Stimulated activated naive CD8-positive, alpha-beta T cell treated with anti-CD3 and anti-CD28 coated beads, Interleukin-15, amount 100 ng/mL, for 72 hours (primary cell): Measurements from ENCODE around the gene CHCHD5.
"Not testable (repeated sequence)": the region's sequence is repeated elsewhere in the genome, so short reads cannot be mapped to it uniquely, and the experiment has no call there.

Experiments
- ATAC-seq: fragments of 150-1000 bp; cut with Tn5 transposase; 2 replicates; pipeline ENCODE4 v1.10.0; 2021; ENCODE audit warnings: mild to moderate bottlenecking, moderate library complexity
- DNase-seq, 2 donors: peaks; one replicate each; pipeline ENCODE4 v3.0.0; 2021 to 2022
- H3K27ac Mint-ChIP-seq, 2 donors: one replicate each; pipeline ENCODE4 v1.8.0; 2022; ENCODE audit warnings: mild to moderate bottlenecking in 2 of 2, mixed read lengths in 2 of 2, moderate library complexity in 2 of 2
- H3K27me3 Mint-ChIP-seq: one replicate; pipeline ENCODE4 v1.8.0; 2022; ENCODE audit warnings: mixed read lengths
- H3K4me1 Mint-ChIP-seq: one replicate; pipeline ENCODE4 v1.8.0; 2022; ENCODE audit warnings: mild to moderate bottlenecking, mixed read lengths
- H3K4me3 Mint-ChIP-seq, 2 donors: one replicate each; pipeline ENCODE4 v1.8.0; 2022; ENCODE audit warnings: mild to moderate bottlenecking in 2 of 2, mixed read lengths in 2 of 2, moderate library complexity in 1 of 2
- H3K9me3 Mint-ChIP-seq, 2 donors: one replicate each; pipeline ENCODE4 v1.8.0; 2022; ENCODE audit warnings: mixed read lengths in 2 of 2

CHCHD5 gene

DNA sequence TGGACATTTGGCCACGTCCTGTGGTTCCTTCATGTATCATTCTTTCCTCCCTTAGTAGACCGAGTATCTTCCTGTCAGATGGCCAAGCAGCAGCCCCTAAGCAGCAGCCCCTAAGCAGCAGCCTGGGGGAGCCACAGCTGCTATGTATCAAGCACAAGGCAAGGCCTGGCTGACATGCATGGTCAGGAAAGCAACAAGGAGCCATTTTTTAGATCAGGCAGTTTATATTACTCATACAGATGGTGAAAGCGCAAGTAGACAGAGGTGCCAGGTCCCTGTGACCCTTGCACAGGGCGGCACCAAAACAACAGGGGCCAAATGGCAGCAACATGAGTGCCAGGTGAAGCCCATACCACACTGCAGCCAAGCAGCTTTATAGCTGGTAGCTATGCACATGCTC, 22.1 kb downstream of the CHCHD5 start:
- Mint-ChIP-seq H3K4me3 (no peak overlapping the region), H3K27me3 (no peaks in the 10 kb centered on the region), H3K9me3 (no peaks in the 10 kb centered on the region), H3K4me1 (no peaks in the 10 kb centered on the region), H3K27ac (no peak overlapping the region)
- ATAC-seq (no peak), DNase-seq (no peak)

DNA sequence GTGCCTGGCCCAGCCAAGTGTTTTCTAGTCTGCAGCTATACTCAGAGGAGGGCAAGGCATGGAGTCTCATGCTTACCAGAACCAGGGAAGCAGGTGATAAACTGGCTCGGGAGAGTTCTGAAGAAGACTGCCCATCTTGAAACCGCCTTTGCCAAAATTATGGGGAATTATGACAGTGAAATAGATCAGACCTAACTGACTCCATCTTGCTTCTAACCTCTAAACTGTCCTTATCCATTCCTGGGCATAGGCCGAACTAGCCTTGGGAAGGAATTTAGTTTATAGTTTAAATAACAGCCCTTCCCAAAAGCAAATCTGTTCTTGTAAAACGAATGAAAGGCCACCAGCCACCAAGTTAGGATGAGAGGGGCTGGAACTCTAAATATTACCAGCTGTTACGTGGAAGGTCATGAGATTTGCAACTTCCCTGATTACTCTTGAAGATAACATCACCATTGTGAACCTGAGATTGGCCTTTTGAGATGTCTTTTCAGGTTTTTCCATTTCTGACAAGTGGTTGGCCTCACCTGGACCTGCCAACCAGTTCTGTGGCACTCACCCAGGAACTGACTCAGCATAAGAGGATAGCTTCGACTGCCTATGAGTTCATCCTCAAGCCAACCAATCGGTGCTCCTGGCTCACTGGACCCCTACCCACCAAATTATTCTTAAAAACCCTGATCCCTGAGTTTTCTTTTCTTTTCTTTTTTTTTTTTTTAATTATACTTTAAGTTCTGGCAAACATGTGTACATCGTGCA, 23.4 kb downstream of the CHCHD5 start:
- Mint-ChIP-seq H3K4me1 (no peaks in the 10 kb centered on the region), H3K9me3 (no peaks in the 10 kb centered on the region), H3K27ac (no peak overlapping the region), H3K27me3 (no peaks in the 10 kb centered on the region), H3K4me3 (no peak overlapping the region)
- DNase-seq (no peak), ATAC-seq (no peak)

DNA sequence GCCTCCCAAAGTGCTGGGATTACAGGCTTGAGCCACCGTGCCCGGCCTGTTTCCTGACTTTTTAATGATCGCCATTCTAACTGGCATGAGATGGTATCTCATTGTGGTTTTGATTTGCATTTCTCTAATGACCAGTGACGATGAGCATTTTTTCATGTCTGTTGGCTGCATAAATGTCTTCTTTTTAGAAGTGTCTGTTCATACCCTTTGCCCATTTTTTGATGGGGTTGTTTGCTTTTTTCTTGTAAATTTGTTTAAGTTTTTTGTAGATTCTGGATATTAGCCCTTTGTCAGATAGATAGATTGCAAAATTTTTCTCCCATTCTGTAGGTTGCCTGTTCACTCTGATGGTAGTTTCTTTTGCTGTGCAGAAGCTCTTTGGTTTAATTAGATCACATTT, 24.9 kb downstream of the CHCHD5 start:
- not testable (repeated sequence) for ATAC-seq

DNA sequence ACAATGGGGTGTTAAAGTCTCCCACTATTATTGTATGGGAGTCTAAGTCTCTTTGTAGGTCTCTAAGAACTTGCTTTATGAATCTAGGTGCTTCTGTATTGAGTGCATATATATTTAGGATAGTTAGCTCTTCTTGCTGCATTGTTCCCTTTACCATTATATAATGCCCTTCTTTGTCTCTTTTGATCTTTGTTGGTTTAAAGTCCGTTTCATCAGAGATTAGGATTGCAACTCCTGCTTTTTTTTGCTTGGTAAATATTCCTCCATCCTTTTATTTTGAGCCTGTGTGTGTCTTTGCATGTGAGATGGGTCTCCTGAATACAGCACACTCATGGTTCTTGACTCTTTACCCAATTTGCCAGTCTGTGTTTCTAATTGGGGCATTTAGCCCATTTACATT, 27.9 kb downstream of the CHCHD5 start:
- not testable (repeated sequence) for ATAC-seq, H3K4me1 Mint-ChIP-seq, H3K27me3 Mint-ChIP-seq, H3K27ac Mint-ChIP-seq, H3K9me3 Mint-ChIP-seq, DNase-seq, H3K4me3 Mint-ChIP-seq

More for the DNA sequence above, 24.9 kb downstream of the CHCHD5 start:
- not testable (repeated sequence) for DNase-seq, H3K27me3 Mint-ChIP-seq, H3K9me3 Mint-ChIP-seq, H3K27ac Mint-ChIP-seq, H3K4me1 Mint-ChIP-seq, H3K4me3 Mint-ChIP-seq

DNA sequence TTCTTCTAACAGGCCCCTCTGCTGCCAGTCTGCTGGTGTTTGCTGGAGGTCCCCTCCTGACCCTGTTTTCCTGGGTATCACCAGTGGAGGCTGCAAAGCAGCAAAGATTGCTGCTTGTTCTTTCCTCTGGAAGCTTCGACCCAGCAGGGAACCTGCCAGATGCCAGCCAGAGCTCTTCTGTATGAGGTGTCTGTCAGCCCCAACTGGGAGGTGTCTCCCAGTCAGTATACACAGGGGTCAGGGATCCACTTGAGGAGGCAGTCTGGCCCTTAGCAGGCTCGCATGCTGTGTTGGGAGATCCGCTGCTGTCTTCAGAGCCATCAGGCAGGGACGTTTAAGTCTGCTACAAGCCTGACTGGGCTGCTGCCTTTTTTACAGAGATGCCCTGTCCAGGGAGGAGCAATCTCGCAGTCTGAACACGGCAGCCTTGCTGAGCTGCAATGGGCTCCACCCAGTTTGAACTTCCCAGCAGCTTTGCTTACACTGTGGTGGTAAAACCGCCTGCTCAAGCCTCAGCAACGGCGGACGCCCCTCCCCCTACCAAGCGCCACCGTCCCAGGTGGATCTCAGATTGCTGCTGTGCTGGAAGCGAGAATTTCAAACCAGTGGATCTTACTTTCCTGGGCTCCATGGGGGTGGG, 29.9 kb downstream of the CHCHD5 start:
- no peaks in the 10 kb centered on the region for H3K27me3 Mint-ChIP-seq
- H3K4me1 Mint-ChIP-seq: no peaks in the 10 kb centered on the region
- DNase-seq: no peak
- ATAC-seq: no peak
- H3K9me3 Mint-ChIP-seq: no peaks in the 10 kb centered on the region
- peak overlapping the region in 1 of 2 donors; percentile 77 for H3K27ac Mint-ChIP-seq
- H3K4me3 Mint-ChIP-seq: no peak overlapping the region

DNA sequence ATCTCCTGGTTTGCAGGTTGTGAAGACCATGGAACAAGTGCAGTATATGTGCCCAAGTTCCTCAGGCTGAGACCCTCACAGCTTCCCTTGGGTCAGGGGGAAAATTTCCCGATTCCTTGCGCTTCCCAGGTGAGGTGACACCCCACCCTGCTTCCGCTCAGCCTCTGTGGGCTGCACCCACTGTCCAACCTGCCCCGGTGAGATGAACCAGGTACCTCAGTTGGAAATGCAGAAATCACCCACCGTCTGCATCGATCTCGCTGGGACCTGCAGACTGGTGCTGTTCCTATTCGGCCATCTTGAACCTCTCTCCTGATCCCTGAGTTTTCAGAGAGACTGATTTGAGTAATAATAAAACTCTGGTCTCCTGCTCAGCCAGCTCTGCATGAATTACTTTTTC, 30.6 kb downstream of the CHCHD5 start:
- H3K9me3 Mint-ChIP-seq: no peaks in the 10 kb centered on the region
- DNase-seq (no peak), ATAC-seq (no peak)
- no peaks in the 10 kb centered on the region for H3K4me1 Mint-ChIP-seq
- no peak overlapping the region for H3K4me3 Mint-ChIP-seq
- H3K27ac Mint-ChIP-seq: no peak overlapping the region
- H3K27me3 Mint-ChIP-seq: no peaks in the 10 kb centered on the region

DNA sequence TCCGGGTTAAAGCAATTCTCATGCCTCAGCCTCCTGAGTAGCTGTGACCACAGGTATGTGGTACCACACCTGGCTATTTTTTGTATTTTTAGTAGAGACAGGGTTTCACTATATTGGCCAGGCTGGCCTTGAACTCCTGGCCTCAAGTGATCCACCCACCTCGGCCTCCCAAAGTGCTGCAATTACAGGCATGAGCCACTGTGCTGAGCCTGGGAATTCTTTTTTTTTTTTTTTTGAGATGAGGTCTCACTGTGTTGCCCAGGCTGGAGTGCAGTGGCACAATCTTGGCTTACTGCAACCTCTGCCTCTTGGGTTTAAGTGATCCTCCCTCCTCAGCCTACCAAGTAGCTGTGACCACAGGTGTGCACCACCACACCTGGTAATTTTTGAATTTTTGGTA, 31.4 kb downstream of the CHCHD5 start:
- H3K27ac Mint-ChIP-seq: not testable (repeated sequence)

DNA sequence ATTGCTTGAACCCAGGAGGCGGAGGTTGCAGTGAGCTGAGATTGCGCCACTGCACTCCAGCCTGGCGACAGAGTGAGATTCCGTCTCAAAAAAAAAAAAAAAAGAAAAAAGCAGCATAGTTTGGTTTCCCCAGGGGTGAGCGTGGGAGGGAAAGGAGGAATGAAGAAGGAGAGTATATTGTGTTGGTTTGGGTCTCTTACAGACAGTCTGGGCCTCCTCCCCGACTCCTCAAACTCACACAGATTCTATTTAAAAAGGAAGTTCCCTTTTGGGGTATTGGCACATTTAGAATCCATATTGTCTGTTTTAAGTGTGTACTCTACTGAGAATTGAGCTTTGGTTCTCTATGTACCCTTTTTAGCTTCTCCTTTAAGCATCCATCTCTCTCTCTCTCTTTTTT, 34.0 kb downstream of the CHCHD5 start:
- Mint-ChIP-seq H3K4me1 (no peaks in the 10 kb centered on the region), H3K27ac (no peak overlapping the region), H3K4me3 (no peak overlapping the region), H3K9me3 (no peaks in the 10 kb centered on the region), H3K27me3 (no peaks in the 10 kb centered on the region)
- no peak for DNase-seq
- ATAC-seq: no peak

More for the DNA sequence above, 31.4 kb downstream of the CHCHD5 start:
- H3K4me1 Mint-ChIP-seq, ATAC-seq, DNase-seq, H3K9me3 Mint-ChIP-seq, H3K4me3 Mint-ChIP-seq, H3K27me3 Mint-ChIP-seq: not testable (repeated sequence)

DNA sequence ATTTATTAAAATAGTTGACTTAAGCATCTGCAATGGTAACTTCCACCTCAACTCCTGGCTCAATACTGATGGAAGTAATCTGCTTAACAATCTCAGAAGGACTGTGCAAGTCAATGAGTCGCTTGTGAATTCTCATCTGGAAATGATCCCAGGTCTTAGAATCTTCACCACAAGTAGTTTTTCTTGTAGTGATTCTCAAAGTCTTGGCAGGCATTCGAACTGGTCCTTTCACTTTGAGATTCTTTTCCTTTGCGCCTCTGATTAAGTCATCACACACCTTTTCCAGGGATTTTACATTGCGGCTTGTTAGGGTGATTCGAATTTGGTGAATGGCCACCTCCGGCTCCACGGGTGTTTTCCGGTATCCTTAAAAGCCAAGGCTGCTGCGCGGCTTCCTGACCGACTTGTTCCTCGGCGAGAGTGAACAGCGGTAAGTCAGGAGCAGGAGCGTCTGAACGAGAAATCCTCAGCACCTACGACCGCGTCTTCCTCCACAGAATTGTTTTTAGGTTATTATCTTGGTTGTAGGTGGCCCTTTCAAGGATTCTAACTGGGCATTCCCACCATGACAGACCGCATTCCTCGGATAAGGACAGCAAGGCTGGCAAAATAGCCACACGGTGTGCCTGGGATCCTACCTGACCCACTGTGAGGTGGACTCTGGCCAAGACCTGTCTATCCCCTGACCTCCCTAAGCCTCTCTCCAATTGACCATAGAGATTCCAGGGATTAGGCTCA, 37.5 kb downstream of the CHCHD5 start:
- DNase-seq: no peak
- ATAC-seq: no peak
- Mint-ChIP-seq H3K4me3 (no peak overlapping the region), H3K27me3 (no peaks in the 10 kb centered on the region), H3K9me3 (no peaks in the 10 kb centered on the region), H3K4me1 (peaks cover 25% of the 10 kb centered on the region), H3K27ac (peak overlapping the region in 1 of 2 donors; percentile 27)

DNA sequence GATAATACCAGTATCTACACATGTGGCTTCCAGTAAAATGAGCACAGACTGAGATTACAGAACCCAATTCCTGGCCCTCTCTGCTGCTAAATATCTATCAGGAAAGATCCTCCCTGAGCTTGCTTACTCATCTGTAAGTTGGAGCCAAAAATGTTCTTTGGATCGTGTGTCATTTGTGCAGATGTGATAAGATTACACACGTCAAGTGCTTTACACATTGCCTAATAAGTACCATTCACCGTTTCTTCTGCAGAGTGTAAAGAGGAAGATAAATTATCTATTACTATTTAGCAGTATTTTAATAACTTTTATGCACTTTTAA, 38.1 kb downstream of the CHCHD5 start:
- no peaks in the 10 kb centered on the region for H3K27me3 Mint-ChIP-seq
- peaks cover 30% of the 10 kb centered on the region for H3K4me1 Mint-ChIP-seq
- H3K9me3 Mint-ChIP-seq: no peaks in the 10 kb centered on the region
- H3K4me3 Mint-ChIP-seq: no peak overlapping the region
- no peak overlapping the region for H3K27ac Mint-ChIP-seq
- ATAC-seq (no peak), DNase-seq (no peak)

DNA sequence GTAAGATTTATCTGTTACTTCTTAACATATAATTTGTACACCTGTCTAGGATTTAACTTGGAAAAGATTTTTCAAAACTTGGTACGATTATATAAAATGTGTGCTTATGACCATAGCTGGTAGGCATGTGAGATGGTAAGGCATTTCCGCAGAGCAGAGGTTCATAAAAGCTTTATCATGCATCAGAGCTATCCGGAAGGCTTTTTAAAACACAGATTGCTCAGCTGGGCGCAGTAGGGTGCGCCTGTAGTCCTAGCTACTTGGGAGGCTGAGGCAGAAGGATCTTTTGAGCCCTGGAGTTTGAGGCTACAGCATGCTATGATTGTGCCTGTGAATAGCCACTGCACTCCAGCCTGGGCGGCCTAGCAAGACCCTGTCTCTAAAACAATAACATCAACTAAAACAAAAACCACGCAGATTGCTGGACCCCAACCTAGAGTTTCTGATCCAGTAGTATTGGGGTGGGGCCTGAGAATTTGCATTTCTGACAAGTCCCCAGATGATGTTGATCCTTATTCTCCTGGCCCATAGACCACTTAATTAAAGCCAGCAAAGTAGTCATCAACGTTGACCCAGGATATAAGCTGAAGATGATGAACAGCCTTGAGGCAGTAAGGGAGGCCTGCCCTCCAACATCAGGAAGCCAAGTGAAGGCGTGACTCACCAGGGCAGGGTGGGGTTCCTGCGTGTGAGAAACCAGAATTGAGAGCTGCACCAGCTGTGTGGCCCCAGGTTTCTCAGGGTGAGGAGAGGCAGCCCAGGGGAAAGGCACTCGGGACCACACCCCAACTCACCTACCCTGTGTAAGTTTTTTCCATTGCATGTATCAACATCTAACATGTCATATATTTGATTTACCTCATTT, 39.7 kb downstream of the CHCHD5 start:
- peaks cover 37% of the 10 kb centered on the region for H3K4me1 Mint-ChIP-seq
- DNase-seq (peak; percentile 55 to 73), ATAC-seq (peak; percentile 92)
- H3K4me3 Mint-ChIP-seq: no peak overlapping the region
- H3K27ac Mint-ChIP-seq: peak overlapping the region in 1 of 2 donors; percentile 76
- peaks cover under 1% of the 10 kb centered on the region for H3K27me3 Mint-ChIP-seq
- no peaks in the 10 kb centered on the region for H3K9me3 Mint-ChIP-seq

DNA sequence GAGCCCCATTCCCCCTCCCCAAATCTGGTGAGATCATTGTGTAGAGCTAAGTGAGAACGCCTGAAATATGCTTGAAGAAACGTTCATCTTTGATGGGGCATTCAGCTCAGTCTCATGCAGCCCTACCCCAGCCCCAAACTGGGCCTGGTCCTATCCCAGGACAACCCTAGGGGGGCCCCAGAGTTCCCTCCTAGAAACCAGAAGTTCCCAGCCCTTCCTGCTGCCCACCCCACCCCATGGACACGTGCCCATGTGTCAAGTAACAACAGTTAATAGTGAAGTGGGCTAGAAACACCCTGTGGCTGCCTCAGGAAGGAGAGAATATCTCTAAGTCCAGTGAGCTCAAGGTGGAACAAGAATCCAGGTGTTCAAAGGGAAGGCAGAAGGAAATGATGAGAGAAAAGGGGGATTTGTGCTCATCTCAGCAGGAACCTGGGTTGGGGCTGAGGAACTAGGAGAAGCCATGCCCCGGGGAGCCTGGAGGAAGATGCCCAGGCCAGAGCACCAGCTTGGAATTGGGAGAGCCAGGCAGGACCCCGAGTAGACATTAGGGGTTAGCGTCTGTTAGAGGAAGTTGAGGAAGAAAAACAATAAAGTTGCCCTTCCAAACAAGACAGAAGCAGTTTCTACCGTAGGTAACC, 41.2 kb downstream of the CHCHD5 start:
- Mint-ChIP-seq H3K27ac (no peak overlapping the region), H3K4me3 (no peak overlapping the region)

DNA sequence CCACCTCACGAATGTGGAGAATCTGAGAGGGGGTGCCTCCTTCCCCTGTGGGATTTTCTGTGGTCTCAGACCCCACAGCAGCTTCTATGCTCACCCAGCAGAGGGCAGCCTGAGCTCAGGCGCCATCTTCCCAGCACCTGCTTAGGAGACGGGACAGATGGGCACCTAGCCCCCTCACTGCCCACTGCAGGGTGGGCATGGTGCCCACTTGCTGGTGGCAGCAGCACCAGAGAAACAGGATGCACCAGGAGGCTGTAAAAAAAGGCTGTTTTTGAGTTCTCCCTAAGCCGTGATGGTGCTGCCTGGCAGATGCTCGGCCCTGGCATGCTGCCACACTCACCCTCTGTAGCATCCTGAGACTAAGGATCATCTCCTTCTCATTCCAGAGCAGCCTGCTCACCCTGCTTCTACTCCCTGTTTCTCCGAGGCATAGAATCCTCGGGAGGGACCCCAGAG, 42.2 kb downstream of the CHCHD5 start:
- H3K27ac Mint-ChIP-seq: peak overlapping the region; percentile 48 to 80
- DNase-seq: peak; percentile 64 to 73
- ATAC-seq: peak; percentile 69
- no peaks in the 10 kb centered on the region for H3K9me3 Mint-ChIP-seq
- peaks cover 9% of the 10 kb centered on the region for H3K27me3 Mint-ChIP-seq
- H3K4me3 Mint-ChIP-seq: peak overlapping the region; percentile 62 to 72
- H3K4me1 Mint-ChIP-seq: peaks cover 62% of the 10 kb centered on the region

More for the DNA sequence above, 41.2 kb downstream of the CHCHD5 start:
- H3K27me3 Mint-ChIP-seq: peaks cover 9% of the 10 kb centered on the region
- no peaks in the 10 kb centered on the region for H3K9me3 Mint-ChIP-seq
- DNase-seq: no peak
- no peak for ATAC-seq
- H3K4me1 Mint-ChIP-seq: peaks cover 52% of the 10 kb centered on the region

DNA sequence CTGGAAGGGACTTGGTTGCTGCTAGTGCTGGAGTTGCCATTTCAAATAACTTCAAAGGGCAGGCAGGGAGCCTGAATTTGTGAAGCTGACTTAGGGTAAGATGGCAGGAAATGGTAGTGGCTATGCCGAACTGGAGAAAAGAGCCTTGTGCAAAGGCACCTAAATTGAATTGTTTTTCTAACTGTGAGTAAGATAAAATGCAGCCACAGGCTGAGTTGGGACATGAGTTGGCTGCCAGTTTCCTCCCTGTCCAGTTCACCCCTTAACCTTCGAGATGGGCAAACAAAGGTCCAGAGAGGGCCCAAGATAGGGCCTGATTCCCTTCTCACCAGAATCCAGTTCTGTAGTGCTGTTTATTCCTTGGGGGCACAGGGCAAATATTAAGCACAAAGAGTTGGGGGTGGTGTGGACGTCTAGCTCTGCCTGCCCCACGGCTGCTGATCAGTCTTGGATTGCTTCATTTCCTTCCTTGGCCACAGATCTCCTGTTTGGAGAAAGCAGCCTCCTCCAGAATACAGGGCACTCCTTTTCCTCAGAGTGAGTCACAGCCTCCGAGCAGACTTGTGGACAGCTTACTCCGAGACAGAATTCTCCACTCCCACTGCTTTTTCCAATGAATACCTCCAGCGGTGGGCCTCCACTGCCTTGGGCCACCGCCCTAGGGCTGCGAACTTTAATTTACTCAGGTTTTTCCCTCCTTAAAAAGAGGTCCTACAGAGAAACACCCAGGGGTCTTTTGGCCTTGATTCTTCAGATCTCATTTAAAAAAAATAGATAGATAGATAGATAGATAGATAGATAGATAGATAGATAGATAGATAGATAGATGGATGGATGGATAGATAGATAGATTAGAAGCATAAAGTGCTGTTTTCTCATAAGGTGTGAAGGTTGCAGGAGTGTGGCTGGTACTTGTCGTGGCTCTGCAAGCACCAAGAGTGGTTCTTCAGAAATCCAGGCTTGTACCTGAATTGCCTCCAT, 42.9 kb downstream of the CHCHD5 start:
- Mint-ChIP-seq H3K4me1 (peaks cover 69% of the 10 kb centered on the region), H3K27me3 (peaks cover 9% of the 10 kb centered on the region), H3K27ac (peak overlapping the region; percentile 15 to 80), H3K4me3 (peak overlapping the region; percentile 62 to 72), H3K9me3 (no peaks in the 10 kb centered on the region)
- DNase-seq (no peak), ATAC-seq (peak; percentile 24)
